Esophagus muscularis mucosa (tissue), 4 donors: ENCODE results near the gene IGDCC3.

Experiments used
- EP300 ChIP-seq: sonication (generic); formaldehyde crosslinking; IDR thresholded peaks from one replicate; pipeline ENCODE4 v1.6.1; 2017; ENCODE audit warnings: antibody characterized with exemption
- POLR2AphosphoS5 ChIP-seq, 2 donors: sonication (generic); formaldehyde crosslinking; IDR thresholded peaks; one replicate each; pipeline ENCODE4 v1.6.1; 2017; ENCODE audit warnings: antibody characterized with exemption in 2 of 2
- TF ChIP-seq, protein P1 (sequence below), 3 experiments: fragments of 200-600 bp in 2 of 3; fragments of 450-650 bp in 1 of 3; sonication (generic) in 2 of 3; IDR thresholded peaks; one replicate each; pipeline ENCODE4 v1.5.1; 2017 to 2019; ENCODE audit warnings: antibody characterized with exemption in 3 of 3, mild to moderate bottlenecking in 2 of 3, moderate library complexity in 1 of 3

DNA sequence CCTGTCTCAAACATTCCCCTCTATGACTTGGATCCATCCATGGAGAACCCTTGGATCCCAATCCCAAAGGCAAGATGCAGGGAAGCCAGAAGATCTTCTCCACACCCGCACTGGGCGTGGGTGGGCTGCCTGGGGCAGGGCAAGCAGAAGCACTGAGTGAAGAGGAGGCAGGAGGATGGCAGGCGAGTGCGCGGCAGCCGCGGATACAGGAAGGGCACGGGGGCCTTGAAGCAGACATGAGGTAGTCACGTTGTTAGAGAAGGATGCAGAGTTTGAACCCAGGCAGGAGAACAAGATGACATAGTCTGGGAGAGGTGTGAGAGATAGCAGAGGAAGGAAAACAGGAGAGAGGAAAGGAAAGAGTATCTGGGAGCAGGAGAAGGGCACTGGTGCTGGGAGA is 5.1 kb upstream of the IGDCC3 start:
- TF ChIP-seq, protein P1, sequence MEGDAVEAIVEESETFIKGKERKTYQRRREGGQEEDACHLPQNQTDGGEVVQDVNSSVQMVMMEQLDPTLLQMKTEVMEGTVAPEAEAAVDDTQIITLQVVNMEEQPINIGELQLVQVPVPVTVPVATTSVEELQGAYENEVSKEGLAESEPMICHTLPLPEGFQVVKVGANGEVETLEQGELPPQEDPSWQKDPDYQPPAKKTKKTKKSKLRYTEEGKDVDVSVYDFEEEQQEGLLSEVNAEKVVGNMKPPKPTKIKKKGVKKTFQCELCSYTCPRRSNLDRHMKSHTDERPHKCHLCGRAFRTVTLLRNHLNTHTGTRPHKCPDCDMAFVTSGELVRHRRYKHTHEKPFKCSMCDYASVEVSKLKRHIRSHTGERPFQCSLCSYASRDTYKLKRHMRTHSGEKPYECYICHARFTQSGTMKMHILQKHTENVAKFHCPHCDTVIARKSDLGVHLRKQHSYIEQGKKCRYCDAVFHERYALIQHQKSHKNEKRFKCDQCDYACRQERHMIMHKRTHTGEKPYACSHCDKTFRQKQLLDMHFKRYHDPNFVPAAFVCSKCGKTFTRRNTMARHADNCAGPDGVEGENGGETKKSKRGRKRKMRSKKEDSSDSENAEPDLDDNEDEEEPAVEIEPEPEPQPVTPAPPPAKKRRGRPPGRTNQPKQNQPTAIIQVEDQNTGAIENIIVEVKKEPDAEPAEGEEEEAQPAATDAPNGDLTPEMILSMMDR (IDR thresholded peaks at IDR 0.05) = no peak
- TF ChIP-seq POLR2AphosphoS5 (IDR thresholded peaks at IDR 0.05) = no peak
- no peak for TF ChIP-seq EP300
